Suprapubic skin (tissue), 4 donors: ENCODE measurements around the gene FEZ2. TPM values are rescaled to one million over a fixed set of nuclear protein-coding genes. Genes with fewer than 3 reads are reported as not detected.

Experiments used
- DNase-seq, 2 donors: peaks; one replicate each; pipeline ENCODE4 v3.0.0-alpha.2; 2019; ENCODE audit warnings: low spot score in 2 of 2
- H3K27ac ChIP-seq: fragments of 200-600 bp; sonication (generic); one replicate; pipeline ENCODE4 v1.5.1; 2019
- H3K27me3 ChIP-seq: fragments of 200-600 bp; sonication (generic); one replicate; pipeline ENCODE4 v1.5.1; 2019
- H3K36me3 ChIP-seq: fragments of 200-600 bp; sonication (generic); one replicate; pipeline ENCODE4 v1.5.1; 2019
- H3K4me1 ChIP-seq: fragments of 200-600 bp; sonication (generic); one replicate; pipeline ENCODE4 v1.5.1; 2019
- H3K4me3 ChIP-seq: fragments of 200-600 bp; sonication (generic); one replicate; pipeline ENCODE4 v1.5.1; 2019; ENCODE audit warnings: mild to moderate bottlenecking
- H3K9me3 ChIP-seq: fragments of 200-600 bp; sonication (generic); one replicate; pipeline ENCODE4 v1.5.1; 2019
- EP300 ChIP-seq: sonication (generic); formaldehyde crosslinking; IDR thresholded peaks from one replicate; pipeline ENCODE4 v1.6.1; 2017; ENCODE audit warnings: antibody characterized with exemption
- POLR2A ChIP-seq, 2 donors: fragments of 450-650 bp; IDR thresholded peaks; one replicate each; pipeline ENCODE4 v1.6.1; 2017; ENCODE audit warnings: antibody characterized with exemption in 2 of 2, mild to moderate bottlenecking in 2 of 2, moderate library complexity in 2 of 2
- POLR2AphosphoS5 ChIP-seq, 3 donors: sonication (generic); formaldehyde crosslinking; IDR thresholded peaks; one replicate each; pipeline ENCODE4 v1.6.1; 2017; ENCODE audit warnings: antibody characterized with exemption in 3 of 3
- WGBS: methylation state at CpG from one replicate; pipeline ENCODE4 v1.1.5; 2018; 5-methylcytosine and 5-hydroxymethylcytosine counted together
- total RNA-seq, 4 donors: library from RNA; depleted of rRNA; stranded (reverse); fragments of >200 nt; gene quantifications; one replicate each; pipeline ENCODE4 v1.1.0, GENCODE V29; 2016
- TF ChIP-seq, protein P1 (sequence below), 2 donors: fragments of 200-600 bp in 1 of 2; fragments of 450-650 bp in 1 of 2; sonication (generic) in 1 of 2; IDR thresholded peaks; one replicate each; pipeline ENCODE4 v1.5.1; 2016 to 2019; ENCODE audit warnings: antibody characterized with exemption in 2 of 2, mild to moderate bottlenecking in 1 of 2, moderate library complexity in 1 of 2

The FEZ2 gene
- total RNA-seq, 4 donors from 2014 or later = 15.2 to 25.1 (median 17.7) TPM

DNA sequence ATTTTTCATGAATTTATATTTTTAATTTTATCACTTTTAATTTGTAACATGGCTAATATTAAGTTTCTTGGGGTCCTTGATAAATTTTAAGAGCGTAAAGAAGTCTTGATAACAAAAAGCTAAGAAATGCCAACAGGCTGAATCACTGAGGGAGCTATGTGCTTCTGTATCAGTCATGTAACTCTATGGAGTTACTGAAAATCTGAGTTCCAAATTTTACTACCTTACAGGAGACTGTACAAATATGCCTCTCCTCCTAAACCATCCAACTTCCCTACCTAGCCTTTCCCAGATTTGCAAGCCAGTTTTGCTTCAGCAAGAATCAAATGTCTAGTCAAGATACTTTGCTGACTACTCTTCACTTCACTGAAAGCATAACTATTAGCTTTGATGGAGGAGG lies 35.7 kb downstream of the FEZ2 start:
- WGBS = 98% methylated on average over 1 of the region's 1 CpG
- Histone ChIP-seq H3K4me3 (no peak overlapping the region), H3K27ac (no peak overlapping the region), H3K36me3 (peaks cover 6% of the 10 kb centered on the region), H3K9me3 (no peaks in the 10 kb centered on the region), H3K27me3 (no peaks in the 10 kb centered on the region), H3K4me1 (peaks cover 18% of the 10 kb centered on the region)
- DNase-seq = no peak
- TF ChIP-seq POLR2AphosphoS5 (IDR thresholded peaks at IDR 0.05) (no peak), EP300 (no peak), POLR2A (IDR thresholded peaks at IDR 0.05) (no peak)
- TF ChIP-seq, protein P1, sequence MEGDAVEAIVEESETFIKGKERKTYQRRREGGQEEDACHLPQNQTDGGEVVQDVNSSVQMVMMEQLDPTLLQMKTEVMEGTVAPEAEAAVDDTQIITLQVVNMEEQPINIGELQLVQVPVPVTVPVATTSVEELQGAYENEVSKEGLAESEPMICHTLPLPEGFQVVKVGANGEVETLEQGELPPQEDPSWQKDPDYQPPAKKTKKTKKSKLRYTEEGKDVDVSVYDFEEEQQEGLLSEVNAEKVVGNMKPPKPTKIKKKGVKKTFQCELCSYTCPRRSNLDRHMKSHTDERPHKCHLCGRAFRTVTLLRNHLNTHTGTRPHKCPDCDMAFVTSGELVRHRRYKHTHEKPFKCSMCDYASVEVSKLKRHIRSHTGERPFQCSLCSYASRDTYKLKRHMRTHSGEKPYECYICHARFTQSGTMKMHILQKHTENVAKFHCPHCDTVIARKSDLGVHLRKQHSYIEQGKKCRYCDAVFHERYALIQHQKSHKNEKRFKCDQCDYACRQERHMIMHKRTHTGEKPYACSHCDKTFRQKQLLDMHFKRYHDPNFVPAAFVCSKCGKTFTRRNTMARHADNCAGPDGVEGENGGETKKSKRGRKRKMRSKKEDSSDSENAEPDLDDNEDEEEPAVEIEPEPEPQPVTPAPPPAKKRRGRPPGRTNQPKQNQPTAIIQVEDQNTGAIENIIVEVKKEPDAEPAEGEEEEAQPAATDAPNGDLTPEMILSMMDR (IDR thresholded peaks at IDR 0.05) = no peak

DNA sequence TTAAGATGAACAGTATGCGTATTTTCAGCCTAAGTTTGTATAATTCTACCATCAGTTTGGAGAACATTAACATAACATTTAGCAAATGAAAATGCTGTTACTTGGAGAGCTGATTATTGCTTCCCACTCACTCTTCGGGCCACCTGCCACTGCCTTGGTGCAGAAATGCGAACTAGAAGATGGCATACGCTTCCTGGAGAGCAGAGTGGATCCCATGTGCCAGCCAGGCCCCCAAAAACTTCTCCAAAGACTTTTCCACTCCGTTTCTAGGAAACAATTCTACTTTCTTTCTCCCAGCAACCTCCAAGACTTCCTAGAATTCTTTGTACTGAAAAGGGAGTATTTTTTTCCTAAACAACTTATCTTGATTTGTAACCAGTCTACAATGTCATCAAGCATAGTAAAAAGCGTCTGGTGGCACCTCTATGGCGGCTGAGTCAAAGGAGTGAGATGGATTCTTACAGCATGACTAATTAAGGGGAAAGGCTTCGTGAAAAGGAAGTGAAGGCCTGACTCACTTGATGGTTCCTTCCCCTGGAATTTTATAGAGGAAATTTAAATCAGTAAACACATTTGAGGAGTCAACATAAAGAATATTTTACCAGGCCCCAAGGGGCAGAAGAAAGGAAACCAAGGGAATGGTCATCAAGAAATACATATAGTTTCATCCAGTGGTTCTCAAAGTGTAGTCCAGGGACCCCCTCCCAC lies 36.6 kb downstream of the FEZ2 start:
- Histone ChIP-seq H3K36me3 (peaks cover 6% of the 10 kb centered on the region), H3K27ac (no peak overlapping the region), H3K4me1 (peaks cover 18% of the 10 kb centered on the region), H3K9me3 (no peaks in the 10 kb centered on the region), H3K4me3 (no peak overlapping the region), H3K27me3 (no peaks in the 10 kb centered on the region)
- DNase-seq = no peak
- WGBS = 67% methylated on average over 8 of the region's 8 CpGs
- TF ChIP-seq EP300 (no peak), POLR2AphosphoS5 (IDR thresholded peaks at IDR 0.05) (no peak)
- TF ChIP-seq, protein P1 (IDR thresholded peaks at IDR 0.05) = no peak

DNA sequence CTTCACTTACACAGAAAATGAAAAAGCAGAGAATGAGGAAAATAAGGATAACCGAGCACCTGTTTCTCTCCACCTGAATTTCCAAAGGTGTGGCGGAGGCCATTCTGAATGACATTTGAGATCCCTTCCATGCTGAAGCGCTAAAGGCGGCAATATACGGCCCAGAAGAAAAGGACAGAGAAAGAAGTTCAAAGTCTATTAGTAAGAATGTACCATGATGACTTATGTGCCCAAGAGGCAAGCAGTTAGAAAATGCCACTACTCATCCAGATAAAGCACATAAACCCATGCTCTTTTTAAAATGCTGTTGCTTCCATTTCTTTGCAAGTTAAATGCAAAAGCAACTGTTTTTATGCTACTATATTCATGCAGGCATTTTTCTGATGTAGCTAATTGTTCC lies 37.2 kb downstream of the FEZ2 start:
- TF ChIP-seq EP300 (no peak), POLR2AphosphoS5 (IDR thresholded peaks at IDR 0.05) (no peak), POLR2A (IDR thresholded peaks at IDR 0.05) (no peak)
- TF ChIP-seq, protein P1 (IDR thresholded peaks at IDR 0.05) = no peak
- Histone ChIP-seq H3K27ac (no peak overlapping the region), H3K9me3 (no peaks in the 10 kb centered on the region), H3K27me3 (no peaks in the 10 kb centered on the region), H3K4me3 (no peak overlapping the region), H3K36me3 (peaks cover 4% of the 10 kb centered on the region), H3K4me1 (peaks cover 18% of the 10 kb centered on the region)
- no peak for DNase-seq
- 97% methylated on average over 5 of the region's 5 CpGs for WGBS

GRCh38 chr2:36559221-36559942 lies 38.6 kb downstream of the FEZ2 start:
- 88% methylated on average over 11 of the region's 11 CpGs for WGBS

GRCh38 chr2:36556842-36557241 lies 41.1 kb downstream of the FEZ2 start:
- 65% methylated on average over 1 of the region's 1 CpG for WGBS
- DNase-seq = no peak
- no peaks in the 10 kb centered on the region for H3K9me3 ChIP-seq
- TF ChIP-seq EP300 (no peak), POLR2AphosphoS5 (IDR thresholded peaks at IDR 0.05) (no peak), POLR2A (IDR thresholded peaks at IDR 0.05) (no peak)
- TF ChIP-seq, protein P1 (IDR thresholded peaks at IDR 0.05) = no peak
- H3K27me3 ChIP-seq = no peaks in the 10 kb centered on the region
- H3K36me3 ChIP-seq = peaks cover 26% of the 10 kb centered on the region
- H3K4me1 ChIP-seq = peaks cover 2% of the 10 kb centered on the region
- no peak overlapping the region for H3K4me3 ChIP-seq
- H3K27ac ChIP-seq = no peak overlapping the region

More at GRCh38 chr2:36559221-36559942, 38.6 kb downstream of the FEZ2 start:
- DNase-seq = no peak
- H3K27ac ChIP-seq = no peak overlapping the region
- H3K9me3 ChIP-seq = no peaks in the 10 kb centered on the region
- H3K36me3 ChIP-seq = peaks cover 17% of the 10 kb centered on the region
- H3K4me3 ChIP-seq = no peak overlapping the region
- TF ChIP-seq POLR2A (IDR thresholded peaks at IDR 0.05) = no peak
- TF ChIP-seq POLR2AphosphoS5 (IDR thresholded peaks at IDR 0.05) = no peak
- TF ChIP-seq EP300 = no peak
- TF ChIP-seq, protein P1 (IDR thresholded peaks at IDR 0.05) = no peak
- peaks cover 18% of the 10 kb centered on the region for H3K4me1 ChIP-seq
- H3K27me3 ChIP-seq = no peaks in the 10 kb centered on the region
